ENCODE measurements around the gene OSBPL2.

DNA sequence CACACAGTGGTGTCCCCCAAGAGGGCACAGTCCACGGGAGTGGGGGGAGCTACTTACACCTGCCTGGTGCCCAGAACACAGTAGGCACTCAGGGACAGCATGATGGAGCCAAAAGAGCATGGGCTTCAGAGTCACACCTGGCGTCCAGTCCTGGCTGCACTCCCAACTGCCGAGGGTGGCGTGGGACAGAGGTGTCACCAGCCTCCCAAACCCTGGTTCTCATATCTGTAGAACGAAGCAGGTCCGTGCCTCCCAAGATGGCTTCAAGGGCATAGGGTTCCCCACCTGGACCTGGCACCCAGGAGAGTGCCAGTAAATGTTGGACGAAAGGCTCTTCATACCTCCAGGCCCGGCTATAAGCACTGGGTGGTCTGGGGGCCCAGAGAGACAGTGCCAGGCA, 27.1 kb upstream of the OSBPL2 start:
- TF ChIP-seq, protein P1, sequence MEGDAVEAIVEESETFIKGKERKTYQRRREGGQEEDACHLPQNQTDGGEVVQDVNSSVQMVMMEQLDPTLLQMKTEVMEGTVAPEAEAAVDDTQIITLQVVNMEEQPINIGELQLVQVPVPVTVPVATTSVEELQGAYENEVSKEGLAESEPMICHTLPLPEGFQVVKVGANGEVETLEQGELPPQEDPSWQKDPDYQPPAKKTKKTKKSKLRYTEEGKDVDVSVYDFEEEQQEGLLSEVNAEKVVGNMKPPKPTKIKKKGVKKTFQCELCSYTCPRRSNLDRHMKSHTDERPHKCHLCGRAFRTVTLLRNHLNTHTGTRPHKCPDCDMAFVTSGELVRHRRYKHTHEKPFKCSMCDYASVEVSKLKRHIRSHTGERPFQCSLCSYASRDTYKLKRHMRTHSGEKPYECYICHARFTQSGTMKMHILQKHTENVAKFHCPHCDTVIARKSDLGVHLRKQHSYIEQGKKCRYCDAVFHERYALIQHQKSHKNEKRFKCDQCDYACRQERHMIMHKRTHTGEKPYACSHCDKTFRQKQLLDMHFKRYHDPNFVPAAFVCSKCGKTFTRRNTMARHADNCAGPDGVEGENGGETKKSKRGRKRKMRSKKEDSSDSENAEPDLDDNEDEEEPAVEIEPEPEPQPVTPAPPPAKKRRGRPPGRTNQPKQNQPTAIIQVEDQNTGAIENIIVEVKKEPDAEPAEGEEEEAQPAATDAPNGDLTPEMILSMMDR (IDR thresholded peaks at IDR 0.05) = no peak
- TF ChIP-seq POLR2A (IDR thresholded peaks at IDR 0.05) = no peak
